HepG2 (cell line): ENCODE results near the gene IRAK4. TPM values are rescaled to one million over a fixed set of nuclear protein-coding genes. Genes with fewer than 3 reads are reported as not detected.

Source experiments
- ARID2 ChIP-seq: sonication (generic); formaldehyde crosslinking; IDR thresholded peaks from 2 replicates; pipeline ENCODE4 v1.8.1; 2022; ENCODE audit warnings: mild to moderate bottlenecking, missing genetic modification reagents, borderline replicate concordance
- GATAD1 ChIP-seq: IDR thresholded peaks from 2 replicates; pipeline ENCODE4 v1.6.1; 2016; ENCODE audit warnings: missing genetic modification reagents, missing compliant biosample characterization
- JUNB ChIP-seq: sonication (generic); formaldehyde crosslinking; IDR thresholded peaks from 2 replicates; pipeline ENCODE4 v1.8.0; 2022; ENCODE audit warnings: missing genetic modification reagents, mild to moderate bottlenecking, borderline replicate concordance
- KLF16 ChIP-seq, 2 experiments: sonication (generic) in 1 of 2; formaldehyde crosslinking in 1 of 2; IDR thresholded peaks; 2 replicates each; pipeline versions ENCODE4 v1.6.1 to v1.8.0; 2016 to 2023; ENCODE audit warnings: missing genetic modification reagents in 2 of 2, missing compliant biosample characterization in 1 of 2
- KMT2B ChIP-seq: IDR thresholded peaks from 2 replicates; pipeline ENCODE4 v1.6.1; 2016; ENCODE audit warnings: missing genetic modification reagents, missing compliant biosample characterization
- MBNL3 ChIP-seq: fragments of 250-450 bp; sonication (Bioruptor Pico); conservative IDR thresholded peaks from 2 replicates; pipeline ENCODE4 v1.8.0; 2022; ENCODE audit warnings: mild to moderate bottlenecking, inconsistent platforms
- MZF1 ChIP-seq: sonication (generic); formaldehyde crosslinking; IDR thresholded peaks from 2 replicates; pipeline ENCODE4 v1.8.1; 2023; ENCODE audit warnings: mild to moderate bottlenecking, missing genetic modification reagents, borderline replicate concordance
- POLR2AphosphoS2 ChIP-seq: IDR thresholded peaks from 2 replicates; pipeline ENCODE4 v1.6.1; 2011; ENCODE audit warnings: low read depth, low read length, improper control_type of control experiment
- PRMT3 ChIP-seq: sonication (generic); formaldehyde crosslinking; IDR thresholded peaks from 2 replicates; pipeline ENCODE4 v1.8.1; 2022; ENCODE audit warnings: low read depth, mild to moderate bottlenecking, moderate library complexity, missing genetic modification reagents, borderline replicate concordance
- SALL2 ChIP-seq: sonication (generic); formaldehyde crosslinking; IDR thresholded peaks from 2 replicates; pipeline ENCODE4 v1.8.1; 2023; ENCODE audit warnings: mild to moderate bottlenecking, missing genetic modification reagents, inconsistent platforms
- SP140L ChIP-seq: sonication (generic); formaldehyde crosslinking; IDR thresholded peaks from 2 replicates; pipeline ENCODE4 v1.4.0; 2020; ENCODE audit warnings: missing genetic modification reagents, borderline replicate concordance
- STAG1 ChIP-seq: sonication (generic); formaldehyde crosslinking; IDR thresholded peaks from 2 replicates; pipeline ENCODE4 v1.4.0; 2020; ENCODE audit warnings: missing genetic modification reagents
- ZFX ChIP-seq: sonication (generic); formaldehyde crosslinking; IDR thresholded peaks from 2 replicates; pipeline ENCODE4 v1.4.0; 2020; ENCODE audit warnings: mild to moderate bottlenecking, low read depth, missing genetic modification reagents, moderate library complexity
- ZNF136 ChIP-seq: sonication (generic); formaldehyde crosslinking; IDR thresholded peaks from 2 replicates; pipeline ENCODE4 v1.8.1; 2022; ENCODE audit warnings: low read depth, mild to moderate bottlenecking, moderate library complexity, missing genetic modification reagents
- ZNF432 ChIP-seq: sonication (generic); formaldehyde crosslinking; IDR thresholded peaks from 2 replicates; pipeline ENCODE4 v1.5.0; 2020; ENCODE audit warnings: missing genetic modification reagents, mild to moderate bottlenecking, borderline replicate concordance
- ZNF512 ChIP-seq: sonication (generic); formaldehyde crosslinking; IDR thresholded peaks from 2 replicates; pipeline ENCODE4 v1.4.0; 2020; ENCODE audit warnings: mild to moderate bottlenecking, missing genetic modification reagents
- ZNF570 ChIP-seq: sonication (generic); formaldehyde crosslinking; IDR thresholded peaks from 2 replicates; pipeline ENCODE4 v1.4.0; 2020; ENCODE audit warnings: mild to moderate bottlenecking, missing genetic modification reagents, borderline replicate concordance
- polyA plus RNA-seq, 8 experiments: library from polyadenylated mRNA; depleted of rRNA in 3 of 8; stranded (reverse) in 7 of 8; unstranded in 1 of 8; fragments of >200 nt; fragmentation: Illumina TruSeq in 4 of 8; extraction: Trizol in 4 of 8; gene quantifications; 2 replicates each; pipeline versions ENCODE4 v1.2.1 to v1.2.3, GENCODE V29; 2011 to 2016; ENCODE audit warnings: low read depth in 4 of 8, missing spikeins in 1 of 8, mixed read lengths in 1 of 8; ENCODE audit not compliant: insufficient read depth in 1 of 8
- total RNA-seq, 5 experiments: library from RNA; depleted of rRNA; stranded (reverse); fragments of >200 nt; fragmentation: Illumina TruSeq; extraction: Trizol; gene quantifications; 2 replicates each; pipeline ENCODE4 v1.2.3, GENCODE V29; 2016; ENCODE audit warnings: low read depth in 1 of 5
- TF ChIP-seq, protein P1 (sequence below): sonication (generic); formaldehyde crosslinking; IDR thresholded peaks from 2 replicates; pipeline ENCODE4 v1.4.0; 2020; ENCODE audit warnings: missing genetic modification reagents, borderline replicate concordance
- TF ChIP-seq, protein P2 (sequence below): sonication (generic); formaldehyde crosslinking; IDR thresholded peaks from 2 replicates; pipeline ENCODE4 v1.5.1; 2020; ENCODE audit warnings: missing genetic modification reagents, mild to moderate bottlenecking, borderline replicate concordance
- TF ChIP-seq, protein P3 (sequence below): sonication (generic); formaldehyde crosslinking; IDR thresholded peaks from 2 replicates; pipeline ENCODE4 v1.8.1; 2023; ENCODE audit warnings: missing genetic modification reagents, mild to moderate bottlenecking, borderline replicate concordance

Gene IRAK4
- total and polyA plus RNA-seq, 2 of the 13 experiments (the other 11 are each of a cell fraction or from before 2014, with no cell fraction given): 6.6 to 7.1 TPM

- TF ChIP-seq, protein P1, sequence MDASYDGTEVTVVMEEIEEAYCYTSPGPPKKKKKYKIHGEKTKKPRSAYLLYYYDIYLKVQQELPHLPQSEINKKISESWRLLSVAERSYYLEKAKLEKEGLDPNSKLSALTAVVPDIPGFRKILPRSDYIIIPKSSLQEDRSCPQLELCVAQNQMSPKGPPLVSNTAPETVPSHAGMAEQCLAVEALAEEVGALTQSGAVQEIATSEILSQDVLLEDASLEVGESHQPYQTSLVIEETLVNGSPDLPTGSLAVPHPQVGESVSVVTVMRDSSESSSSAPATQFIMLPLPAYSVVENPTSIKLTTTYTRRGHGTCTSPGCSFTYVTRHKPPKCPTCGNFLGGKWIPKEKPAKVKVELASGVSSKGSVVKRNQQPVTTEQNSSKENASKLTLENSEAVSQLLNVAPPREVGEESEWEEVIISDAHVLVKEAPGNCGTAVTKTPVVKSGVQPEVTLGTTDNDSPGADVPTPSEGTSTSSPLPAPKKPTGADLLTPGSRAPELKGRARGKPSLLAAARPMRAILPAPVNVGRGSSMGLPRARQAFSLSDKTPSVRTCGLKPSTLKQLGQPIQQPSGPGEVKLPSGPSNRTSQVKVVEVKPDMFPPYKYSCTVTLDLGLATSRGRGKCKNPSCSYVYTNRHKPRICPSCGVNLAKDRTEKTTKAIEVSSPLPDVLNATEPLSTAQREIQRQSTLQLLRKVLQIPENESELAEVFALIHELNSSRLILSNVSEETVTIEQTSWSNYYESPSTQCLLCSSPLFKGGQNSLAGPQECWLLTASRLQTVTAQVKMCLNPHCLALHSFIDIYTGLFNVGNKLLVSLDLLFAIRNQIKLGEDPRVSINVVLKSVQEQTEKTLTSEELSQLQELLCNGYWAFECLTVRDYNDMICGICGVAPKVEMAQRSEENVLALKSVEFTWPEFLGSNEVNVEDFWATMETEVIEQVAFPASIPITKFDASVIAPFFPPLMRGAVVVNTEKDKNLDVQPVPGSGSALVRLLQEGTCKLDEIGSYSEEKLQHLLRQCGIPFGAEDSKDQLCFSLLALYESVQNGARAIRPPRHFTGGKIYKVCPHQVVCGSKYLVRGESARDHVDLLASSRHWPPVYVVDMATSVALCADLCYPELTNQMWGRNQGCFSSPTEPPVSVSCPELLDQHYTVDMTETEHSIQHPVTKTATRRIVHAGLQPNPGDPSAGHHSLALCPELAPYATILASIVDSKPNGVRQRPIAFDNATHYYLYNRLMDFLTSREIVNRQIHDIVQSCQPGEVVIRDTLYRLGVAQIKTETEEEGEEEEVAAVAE (CRISPR knock-in tag): 0 out of 2 replicates have a peak, but pooled peaks have one; percentile 24
- TF ChIP-seq KLF16 (CRISPR knock-in tag; IDR thresholded peaks at IDR 0.05) (peak in 1 of 2 experiments; percentile 54; a peak in 1 of 4 replicates), KMT2B (peak; percentile 78), ARID2 (no peak), ZNF136 (CRISPR knock-in tag) (no peak), JUNB (CRISPR knock-in tag) (no peak), STAG1 (CRISPR knock-in tag) (no peak), ZNF512 (CRISPR knock-in tag) (no peak), ZNF570 (CRISPR knock-in tag) (no peak), POLR2AphosphoS2 (no peak), MBNL3 (no peak), ZNF432 (CRISPR knock-in tag) (no peak), ZFX (peak; percentile 86), SALL2 (CRISPR knock-in tag) (peak; percentile 35; the same call in 1 of the 2 replicates), MZF1 (CRISPR knock-in tag) (no peak), SP140L (no peak), GATAD1 (CRISPR knock-in tag) (peak; percentile 80), PRMT3 (CRISPR knock-in tag) (no peak)
- TF ChIP-seq, protein P2, sequence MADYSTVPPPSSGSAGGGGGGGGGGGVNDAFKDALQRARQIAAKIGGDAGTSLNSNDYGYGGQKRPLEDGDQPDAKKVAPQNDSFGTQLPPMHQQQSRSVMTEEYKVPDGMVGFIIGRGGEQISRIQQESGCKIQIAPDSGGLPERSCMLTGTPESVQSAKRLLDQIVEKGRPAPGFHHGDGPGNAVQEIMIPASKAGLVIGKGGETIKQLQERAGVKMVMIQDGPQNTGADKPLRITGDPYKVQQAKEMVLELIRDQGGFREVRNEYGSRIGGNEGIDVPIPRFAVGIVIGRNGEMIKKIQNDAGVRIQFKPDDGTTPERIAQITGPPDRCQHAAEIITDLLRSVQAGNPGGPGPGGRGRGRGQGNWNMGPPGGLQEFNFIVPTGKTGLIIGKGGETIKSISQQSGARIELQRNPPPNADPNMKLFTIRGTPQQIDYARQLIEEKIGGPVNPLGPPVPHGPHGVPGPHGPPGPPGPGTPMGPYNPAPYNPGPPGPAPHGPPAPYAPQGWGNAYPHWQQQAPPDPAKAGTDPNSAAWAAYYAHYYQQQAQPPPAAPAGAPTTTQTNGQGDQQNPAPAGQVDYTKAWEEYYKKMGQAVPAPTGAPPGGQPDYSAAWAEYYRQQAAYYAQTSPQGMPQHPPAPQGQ (CRISPR knock-in tag): no peak
- TF ChIP-seq, protein P3, sequence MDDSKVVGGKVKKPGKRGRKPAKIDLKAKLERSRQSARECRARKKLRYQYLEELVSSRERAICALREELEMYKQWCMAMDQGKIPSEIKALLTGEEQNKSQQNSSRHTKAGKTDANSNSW (CRISPR knock-in tag): no peak
These were observed 47.3 kb downstream of the IRAK4 start, which contains the start of gene TWF1 (continued) for GRCh38 chr12:43805860-43806736.
